HEK293 (cell line): Measurements from ENCODE around the gene ZCCHC17.

Source experiments
- CTCF ChIA-PET: fragments of 350-600 bp; formaldehyde crosslinking; extraction: SDS; loops from one replicate; lab custom pipeline; 2021; ENCODE audit warnings: antibody characterized with exemption; lab: Yijun Ruan, JAX
- POLR2A ChIA-PET: fragments of 300-600 bp; formaldehyde crosslinking; extraction: SDS; loops from one replicate; lab custom pipeline; 2020; ENCODE audit warnings: antibody characterized with exemption, inconsistent platforms; lab: Yijun Ruan, JAX
- H3K27ac ChIP-seq: fragments of 200-500 bp; sonication (Bioruptor generic); 2 replicates; pipeline ENCODE4 v1.5.1; 2014; ENCODE audit warnings: low read depth, low read length, control low read depth, inconsistent platforms; ENCODE audit errors: extremely low read depth
- H3K36me3 ChIP-seq, 2 experiments: fragments of 200-500 bp in 1 of 2; sonication (Bioruptor generic) in 1 of 2; 1 replicate in 1 of 2; 2 replicates in 1 of 2; pipeline ENCODE4 v1.5.1; 2014 to 2017; ENCODE audit warnings: inconsistent platforms in 2 of 2, low read length in 2 of 2; ENCODE audit not compliant: control insufficient read depth in 2 of 2, insufficient read depth in 1 of 2
- H3K4me1 ChIP-seq: fragments of 200-500 bp; sonication (Bioruptor generic); 2 replicates; pipeline ENCODE4 v1.5.1; 2014; ENCODE audit warnings: mild to moderate bottlenecking, low read length, inconsistent platforms; ENCODE audit not compliant: control insufficient read depth, insufficient read depth
- H3K4me3 ChIP-seq: 2 replicates; pipeline ENCODE4 v1.5.1; 2011; ENCODE audit warnings: low read depth, mild to moderate bottlenecking, control low read depth, low read length, moderate library complexity
- H3K9me3 ChIP-seq: fragments of 200-500 bp; sonication (Bioruptor generic); 2 replicates; pipeline ENCODE4 v1.5.1; 2014; ENCODE audit warnings: low read depth, low read length, inconsistent platforms; ENCODE audit not compliant: control insufficient read depth, insufficient read depth
- HOXD13 ChIP-seq: sonication (generic); formaldehyde crosslinking; IDR thresholded peaks from 2 replicates; pipeline ENCODE4 v1.8.0; 2022; ENCODE audit warnings: missing genetic modification reagents, borderline replicate concordance
- ZNF184 ChIP-seq: fragments of 450-650 bp; IDR thresholded peaks from 2 replicates; pipeline ENCODE4 v1.5.1; 2018; ENCODE audit warnings: missing biosample characterization, mild to moderate bottlenecking, missing genetic modification characterization
- ZNF23 ChIP-seq: fragments of 450-650 bp; formaldehyde crosslinking; IDR thresholded peaks from 2 replicates; pipeline ENCODE4 v1.5.1; 2016; ENCODE audit warnings: missing biosample characterization, missing genetic modification characterization, borderline replicate concordance
- ZNF37A ChIP-seq: fragments of 450-650 bp; IDR thresholded peaks from 2 replicates; pipeline ENCODE4 v1.5.1; 2018; ENCODE audit warnings: missing biosample characterization, missing genetic modification characterization
- ZNF426 ChIP-seq: fragments of 450-650 bp; formaldehyde crosslinking; IDR thresholded peaks from 2 replicates; pipeline ENCODE4 v1.5.1; 2017; ENCODE audit warnings: missing biosample characterization, missing genetic modification characterization, mild to moderate bottlenecking, inconsistent platforms, moderate library complexity
- ZNF449 ChIP-seq: fragments of 450-650 bp; formaldehyde crosslinking; IDR thresholded peaks from 2 replicates; pipeline ENCODE4 v1.5.1; 2017; ENCODE audit warnings: missing biosample characterization, mild to moderate bottlenecking, missing genetic modification characterization, moderate library complexity
- ZNF518A ChIP-seq: fragments of 450-650 bp; formaldehyde crosslinking; conservative IDR thresholded peaks from 2 replicates; pipeline ENCODE4 v1.5.1; 2016; ENCODE audit warnings: low read depth, missing biosample characterization, missing genetic modification characterization
- ZNF664 ChIP-seq: fragments of 450-650 bp; formaldehyde crosslinking; IDR thresholded peaks from 2 replicates; pipeline ENCODE4 v1.5.1; 2016; ENCODE audit warnings: missing biosample characterization, missing genetic modification characterization
- ZNF747 ChIP-seq: fragments of 450-650 bp; formaldehyde crosslinking; IDR thresholded peaks from 2 replicates; pipeline ENCODE4 v1.5.1; 2016; ENCODE audit warnings: missing biosample characterization, missing genetic modification characterization
- ZNF843 ChIP-seq: fragments of 450-650 bp; formaldehyde crosslinking; IDR thresholded peaks from 2 replicates; pipeline ENCODE4 v1.5.1; 2016; ENCODE audit warnings: missing biosample characterization, missing genetic modification characterization
- ZSCAN16 ChIP-seq: fragments of 450-650 bp; formaldehyde crosslinking; IDR thresholded peaks from 2 replicates; pipeline ENCODE4 v1.5.1; 2016; ENCODE audit warnings: missing biosample characterization, missing genetic modification characterization
- ZSCAN4 ChIP-seq: fragments of 450-650 bp; formaldehyde crosslinking; IDR thresholded peaks from 2 replicates; pipeline ENCODE4 v1.5.1; 2017; ENCODE audit warnings: missing biosample characterization, missing genetic modification characterization
- TF ChIP-seq, protein P1 (sequence below): fragments of 450-650 bp; formaldehyde crosslinking; IDR thresholded peaks from 2 replicates; pipeline ENCODE4 v1.5.1; 2016; ENCODE audit warnings: missing biosample characterization, missing genetic modification characterization, borderline replicate concordance

ZCCHC17 gene

DNA sequence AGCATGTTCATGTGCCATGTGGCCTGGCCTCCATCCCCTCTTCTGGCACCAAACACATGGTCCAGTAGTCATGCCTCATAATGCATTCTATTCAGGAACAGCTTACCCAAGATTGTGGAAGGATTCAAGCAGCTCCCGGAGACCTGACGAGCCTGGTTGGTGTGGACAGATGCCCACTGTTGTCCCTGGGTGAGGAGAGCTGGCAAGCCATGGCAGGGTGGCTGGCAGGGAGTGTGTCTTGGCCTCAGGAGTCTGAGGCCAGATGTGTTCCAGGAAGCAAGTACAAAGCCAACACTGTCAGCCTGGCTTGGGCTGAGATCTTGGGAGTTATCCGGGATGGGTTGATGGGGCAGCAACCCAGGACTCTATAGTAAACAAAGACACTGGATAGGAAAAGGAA is 83.3 kb downstream of the ZCCHC17 start (continued):
- TF ChIP-seq ZNF518A (tag by site-specific recombination) (no peak), ZNF426 (no peak), ZNF184 (tag by site-specific recombination) (no peak), ZSCAN16 (tag by site-specific recombination) (no peak)

- no peak overlapping the region for H3K4me3 ChIP-seq
- H3K9me3 ChIP-seq: no peaks in the 10 kb centered on the region
- no peaks in the 10 kb centered on the region for H3K4me1 ChIP-seq
- H3K36me3 ChIP-seq: no peaks in the 10 kb centered on the region
- no peak overlapping the region for H3K27ac ChIP-seq
- peak; percentile 83; the same call in 1 of the 2 replicates for TF ChIP-seq ZNF449 (tag by site-specific recombination)
- no peak for TF ChIP-seq ZNF23 (tag by site-specific recombination)
- TF ChIP-seq, protein P1, sequence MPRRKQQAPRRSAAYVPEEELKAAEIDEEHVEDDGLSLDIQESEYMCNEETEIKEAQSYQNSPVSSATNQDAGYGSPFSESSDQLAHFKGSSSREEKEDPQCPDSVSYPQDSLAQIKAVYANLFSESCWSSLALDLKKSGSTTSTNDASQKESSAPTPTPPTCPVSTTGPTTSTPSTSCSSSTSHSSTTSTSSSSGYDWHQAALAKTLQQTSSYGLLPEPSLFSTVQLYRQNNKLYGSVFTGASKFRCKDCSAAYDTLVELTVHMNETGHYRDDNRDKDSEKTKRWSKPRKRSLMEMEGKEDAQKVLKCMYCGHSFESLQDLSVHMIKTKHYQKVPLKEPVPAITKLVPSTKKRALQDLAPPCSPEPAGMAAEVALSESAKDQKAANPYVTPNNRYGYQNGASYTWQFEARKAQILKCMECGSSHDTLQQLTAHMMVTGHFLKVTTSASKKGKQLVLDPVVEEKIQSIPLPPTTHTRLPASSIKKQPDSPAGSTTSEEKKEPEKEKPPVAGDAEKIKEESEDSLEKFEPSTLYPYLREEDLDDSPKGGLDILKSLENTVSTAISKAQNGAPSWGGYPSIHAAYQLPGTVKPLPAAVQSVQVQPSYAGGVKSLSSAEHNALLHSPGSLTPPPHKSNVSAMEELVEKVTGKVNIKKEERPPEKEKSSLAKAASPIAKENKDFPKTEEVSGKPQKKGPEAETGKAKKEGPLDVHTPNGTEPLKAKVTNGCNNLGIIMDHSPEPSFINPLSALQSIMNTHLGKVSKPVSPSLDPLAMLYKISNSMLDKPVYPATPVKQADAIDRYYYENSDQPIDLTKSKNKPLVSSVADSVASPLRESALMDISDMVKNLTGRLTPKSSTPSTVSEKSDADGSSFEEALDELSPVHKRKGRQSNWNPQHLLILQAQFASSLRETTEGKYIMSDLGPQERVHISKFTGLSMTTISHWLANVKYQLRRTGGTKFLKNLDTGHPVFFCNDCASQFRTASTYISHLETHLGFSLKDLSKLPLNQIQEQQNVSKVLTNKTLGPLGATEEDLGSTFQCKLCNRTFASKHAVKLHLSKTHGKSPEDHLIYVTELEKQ (tag by site-specific recombination): no peak
- no peak for TF ChIP-seq ZNF37A (tag by site-specific recombination)
- CTCF ChIA-PET: interaction anchor here (0.7 kb wide), 1 partner anchor 13 kb away, joined by 3 read pairs; no protein-coding TSS in a partner anchor
- POLR2A ChIA-PET: no interaction called here
Measured at GRCh38 chr1:31381394-31382294, 84.8 kb downstream of the ZCCHC17 start.

- CTCF ChIA-PET: no interaction called here
- no peak overlapping the region for H3K4me3 ChIP-seq
- no peaks in the 10 kb centered on the region for H3K4me1 ChIP-seq
- no peak overlapping the region for H3K27ac ChIP-seq
- TF ChIP-seq HOXD13 (CRISPR knock-in tag) (no peak), ZSCAN4 (0 out of 2 replicates have a peak, but pooled peaks have one; percentile 18), ZNF843 (no peak), ZNF747 (tag by site-specific recombination) (no peak), ZNF664 (tag by site-specific recombination) (no peak)
- POLR2A ChIA-PET: no interaction called here
- no peaks in the 10 kb centered on the region for H3K9me3 ChIP-seq
- H3K36me3 ChIP-seq: no peaks in the 10 kb centered on the region
Measured at GRCh38 chr1:31382379-31382989, 85.7 kb downstream of the ZCCHC17 start.
